HG03558 (cell line): Measurements from ENCODE around the gene CEP128.

Source experiments
- ATAC-seq: cut with Tn5 transposase; IDR thresholded peaks from one replicate; pipeline ENCODE4 v1.9.1; 2021; ENCODE audit warnings: moderate number of reproducible peaks; ENCODE audit not compliant: unreplicated experiment; ENCODE audit errors: extremely low read depth

CEP128 gene

DNA sequence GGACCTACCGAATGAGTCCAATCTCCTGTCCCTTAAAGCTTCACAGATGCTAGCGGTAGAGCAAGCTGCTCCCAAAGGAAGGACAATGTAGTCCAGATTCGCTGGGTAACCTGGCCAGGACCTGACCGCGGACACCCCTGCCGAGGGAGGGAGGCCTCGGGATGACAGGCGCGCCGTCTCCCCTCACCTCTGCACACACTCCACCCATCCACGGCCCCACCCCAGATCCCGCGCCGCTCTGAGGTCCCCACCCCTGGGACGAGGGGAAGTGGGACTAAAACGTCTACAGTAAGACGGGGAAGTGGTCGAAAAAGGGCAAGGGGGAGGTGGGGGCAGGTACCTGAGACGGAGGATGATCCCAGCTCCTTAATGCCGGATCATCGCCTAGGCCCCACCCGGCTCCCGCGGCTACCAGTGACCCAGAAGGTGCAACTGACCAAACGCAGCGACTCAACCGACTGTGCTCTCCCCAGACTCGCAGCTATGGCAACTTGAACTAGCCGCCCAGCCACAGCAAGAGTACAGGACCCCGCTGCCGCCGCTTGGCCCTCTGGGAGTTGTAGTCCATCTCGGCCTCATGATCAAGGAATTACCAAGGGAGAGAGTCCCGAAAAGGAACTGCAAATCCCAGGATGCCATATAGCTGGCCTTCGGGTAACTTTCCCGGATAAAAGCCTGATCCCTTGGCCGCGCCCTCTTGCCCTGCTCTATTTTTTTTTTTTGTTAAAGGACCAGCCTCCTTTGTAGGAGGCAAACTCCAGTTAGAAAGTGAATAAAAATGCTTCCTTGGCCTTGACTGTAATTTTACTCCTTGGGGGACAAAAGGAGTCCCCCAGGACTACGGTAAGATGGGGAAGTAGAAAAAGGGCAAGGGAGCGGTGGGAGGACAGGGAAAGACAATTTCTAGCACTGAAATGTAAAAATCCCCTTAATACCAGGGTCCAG, at the start of gene CEP128:
Gene CEP128, minus strand, starts transcription at position 498 of the 945 bp plus-strand sequence.
- ATAC-seq: peak; percentile 95

DNA sequence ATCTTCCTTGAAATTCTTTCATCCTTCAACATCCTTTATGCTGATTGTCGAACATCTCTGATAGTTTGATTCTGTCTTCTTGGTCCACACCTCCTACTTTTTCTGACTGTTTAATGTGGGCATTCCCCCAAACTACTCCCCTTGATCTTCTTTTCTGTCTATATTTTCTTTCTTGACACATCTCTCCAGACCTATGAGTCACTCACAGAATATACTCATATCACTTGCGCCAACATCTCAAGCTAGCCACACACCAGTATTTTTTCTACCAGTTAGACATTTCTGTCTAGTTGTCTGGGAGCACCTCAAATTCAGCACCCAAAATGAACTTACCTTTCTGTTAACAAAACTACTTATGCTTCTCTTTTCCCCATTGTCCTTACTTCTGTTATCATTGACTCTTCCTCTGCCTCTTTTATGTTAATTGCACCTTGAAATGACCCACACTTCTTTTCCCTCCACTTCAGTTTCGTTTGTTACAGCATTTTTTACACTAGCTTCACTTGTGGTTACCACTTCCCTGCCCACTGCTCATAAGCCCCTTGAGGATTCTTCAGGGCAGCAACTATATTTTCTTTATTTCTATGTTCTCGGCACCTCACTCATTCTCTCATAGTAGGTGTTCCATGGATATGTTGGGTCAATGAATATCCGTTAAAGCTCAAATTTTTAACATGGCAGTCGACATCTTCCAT, 47.3 kb upstream of the CEP128 start:
- peak; percentile 39 for ATAC-seq

DNA sequence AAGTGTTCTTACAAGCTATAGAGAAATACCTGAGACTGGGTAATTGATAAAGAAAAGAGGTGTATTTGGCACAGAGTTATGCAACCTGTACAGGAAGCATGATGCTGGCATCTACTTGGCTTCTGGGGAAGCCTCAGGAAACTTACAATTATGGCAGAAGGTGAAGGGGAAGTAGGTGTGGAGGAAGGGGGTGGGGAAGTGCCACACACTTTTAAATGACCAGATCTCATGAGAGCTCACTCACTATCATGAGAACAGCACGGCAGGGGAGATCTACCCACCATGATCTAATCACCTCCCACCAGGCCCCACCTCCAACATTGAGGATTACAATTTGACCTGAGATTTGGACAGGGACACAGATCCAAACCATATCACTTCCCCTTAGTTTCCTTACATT, 46.7 kb upstream of the CEP128 start:
- no peak for ATAC-seq

DNA sequence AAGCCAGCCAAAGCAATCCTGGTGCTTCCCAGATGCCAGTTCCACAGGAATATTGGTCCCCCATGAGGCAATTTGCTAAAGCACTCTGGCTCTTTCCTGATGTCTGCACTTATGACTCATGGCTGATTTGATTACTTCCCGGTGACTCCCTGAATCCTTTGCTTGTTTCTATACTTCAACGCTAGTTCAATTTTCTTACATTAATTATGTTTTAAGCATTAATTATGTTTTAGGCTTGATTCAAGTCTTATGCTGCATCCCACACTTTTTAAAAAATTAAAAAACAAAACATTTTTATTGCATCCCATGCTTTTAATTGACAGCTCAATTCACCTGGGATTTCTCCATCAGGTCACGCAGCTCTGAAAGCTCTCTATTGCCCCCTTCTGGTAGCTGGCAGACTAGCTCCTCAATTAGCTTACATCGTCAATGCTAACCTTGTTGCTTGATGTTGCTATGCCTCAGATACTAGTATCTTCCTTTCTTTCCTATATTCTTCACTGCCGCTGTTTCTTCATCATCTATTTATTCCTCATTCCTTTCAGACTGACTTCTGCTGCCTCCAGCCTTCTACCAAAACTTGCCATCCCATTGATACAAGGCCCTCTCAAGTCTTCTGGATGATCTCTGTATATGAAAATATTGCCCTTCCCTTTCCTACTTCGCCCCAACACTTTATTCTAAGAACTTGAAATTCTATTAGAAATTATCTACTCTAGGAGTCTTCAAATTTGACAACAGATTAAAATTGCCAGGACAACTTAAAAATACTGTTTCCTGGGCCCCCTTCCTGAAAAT, 45.9 kb upstream of the CEP128 start:
- no peak for ATAC-seq

DNA sequence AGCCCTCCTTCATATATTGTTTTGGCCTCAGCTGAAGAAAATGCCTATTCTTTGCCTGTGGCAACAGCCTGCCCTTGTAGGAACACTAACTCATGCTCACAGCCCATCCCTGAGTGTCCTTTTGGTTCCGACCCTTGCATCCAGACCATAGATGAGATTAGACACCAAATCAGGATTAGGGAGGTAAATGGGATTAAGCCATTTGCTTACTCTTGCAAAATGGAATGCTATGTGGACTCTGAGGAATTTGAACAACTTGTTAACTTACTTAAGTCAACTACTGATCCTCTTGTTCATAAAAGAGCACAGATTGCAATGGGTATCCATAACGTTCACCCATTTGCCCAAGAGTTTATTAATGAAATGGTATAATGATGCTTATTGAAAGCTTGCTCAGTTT, 41.2 kb upstream of the CEP128 start:
- no peak for ATAC-seq

DNA sequence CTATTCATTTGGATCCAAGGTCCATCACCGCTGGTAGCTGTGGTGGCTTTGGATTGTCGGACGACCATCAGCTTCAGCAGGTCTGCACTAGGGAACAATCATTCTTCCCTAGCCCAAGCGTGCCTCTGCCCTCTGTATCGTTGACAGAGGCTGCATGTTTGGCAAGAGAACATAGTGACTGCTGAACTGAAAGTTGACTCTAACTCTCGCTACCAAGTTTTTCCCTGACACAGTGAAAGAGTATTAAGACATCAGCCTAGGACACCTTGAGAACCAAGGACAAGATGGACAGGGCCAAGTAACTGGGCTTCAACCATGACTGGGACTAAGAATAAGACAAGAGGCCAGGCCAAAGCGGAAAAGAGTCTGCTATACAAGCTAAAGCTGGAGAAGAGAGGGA, 40.1 kb upstream of the CEP128 start:
- ATAC-seq: no peak

DNA sequence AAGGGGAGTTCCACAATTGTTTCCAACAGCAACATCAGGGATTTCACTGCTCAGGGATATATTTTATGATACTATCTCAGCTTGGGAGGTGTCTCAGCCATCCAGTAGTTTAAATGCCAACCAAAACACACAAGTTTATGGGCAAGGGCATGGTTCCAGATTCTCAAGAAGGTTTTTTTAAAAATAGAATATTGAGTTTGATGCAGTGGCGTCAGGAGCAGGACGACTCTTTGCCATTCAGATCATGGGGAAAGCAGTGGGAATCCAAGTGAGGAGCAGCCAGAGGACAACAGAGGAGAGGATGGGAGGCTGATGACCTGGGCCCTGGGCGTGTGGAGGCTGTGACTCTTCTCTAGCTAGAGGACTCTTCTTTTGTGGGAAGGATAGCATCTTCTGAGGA, 39.6 kb upstream of the CEP128 start:
- no peak for ATAC-seq

DNA sequence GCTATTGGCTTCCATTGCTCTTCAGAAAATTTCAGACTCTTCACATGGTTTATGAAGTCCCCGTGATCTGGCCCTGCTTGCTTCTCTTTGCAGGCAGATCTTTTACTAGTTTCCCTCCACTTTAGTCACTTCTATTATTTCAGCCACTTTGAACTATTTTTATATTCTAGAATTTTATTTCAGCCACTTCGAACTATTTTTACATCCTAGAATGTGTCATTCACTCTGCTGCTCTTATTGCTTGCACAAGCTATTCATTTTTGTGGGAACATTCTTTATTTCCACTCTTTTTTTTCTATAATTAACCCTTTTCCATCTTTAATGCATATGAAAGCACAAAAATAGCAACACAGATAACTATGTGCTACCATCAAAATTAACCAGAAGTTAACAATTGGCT, 38.4 kb upstream of the CEP128 start:
- no peak for ATAC-seq

DNA sequence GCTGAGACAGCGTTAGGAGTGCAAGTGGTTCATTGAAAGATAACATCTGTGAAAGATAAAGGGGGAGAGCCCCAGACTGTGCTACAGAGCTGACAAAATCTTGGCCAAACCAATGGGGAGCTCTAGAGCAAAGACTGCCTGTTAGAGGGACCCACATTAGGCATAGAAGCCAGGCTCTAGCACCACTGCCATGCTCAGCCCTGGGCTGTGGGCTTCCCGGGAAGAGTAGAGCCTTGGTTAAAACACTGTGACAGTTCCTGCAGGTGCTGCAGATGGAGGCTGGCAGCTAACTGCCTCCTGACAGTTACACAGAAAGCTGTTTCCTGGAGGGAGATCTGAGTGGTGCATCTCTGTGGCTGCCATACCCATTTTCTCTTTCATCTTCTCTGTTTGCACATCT, 36.9 kb upstream of the CEP128 start:
- no peak for ATAC-seq

DNA sequence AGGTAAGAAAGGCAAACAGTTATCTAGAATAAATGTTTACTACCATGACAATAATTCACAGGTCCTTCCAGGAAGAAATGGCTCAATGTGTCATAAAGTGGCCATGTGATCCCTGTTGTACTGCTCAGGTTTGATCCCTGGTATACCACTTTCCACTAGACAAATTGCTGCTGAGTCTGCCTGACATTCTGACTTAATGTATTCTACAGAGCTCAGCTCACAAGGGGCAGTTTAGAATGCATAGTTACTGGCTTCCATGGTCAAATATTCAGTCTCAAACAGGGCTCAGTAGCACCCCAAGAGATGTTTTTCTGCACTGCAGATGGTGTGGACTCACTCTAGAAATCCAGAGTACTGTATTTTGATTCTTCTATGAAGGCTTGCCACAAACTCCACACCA, 35.7 kb upstream of the CEP128 start:
- no peak for ATAC-seq

DNA sequence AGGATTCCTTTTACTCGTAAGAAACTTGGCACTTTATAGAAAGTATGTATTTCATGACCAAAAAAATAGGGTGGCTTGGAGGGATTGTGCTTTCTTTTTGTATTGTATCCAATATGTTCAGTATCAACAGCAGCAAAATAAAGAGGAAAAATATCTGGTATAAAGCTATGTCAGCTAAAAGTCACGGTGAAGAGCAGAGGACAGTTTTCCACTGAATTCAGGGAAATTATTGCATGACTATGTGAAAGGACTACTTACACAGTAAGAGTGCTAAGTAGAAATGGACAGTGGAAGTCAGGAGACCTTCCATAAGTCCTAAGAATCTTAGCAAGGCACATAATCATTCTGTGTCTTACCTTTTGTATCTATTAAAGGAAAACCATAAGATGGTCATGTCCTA, 33.1 kb upstream of the CEP128 start:
- no peak for ATAC-seq

DNA sequence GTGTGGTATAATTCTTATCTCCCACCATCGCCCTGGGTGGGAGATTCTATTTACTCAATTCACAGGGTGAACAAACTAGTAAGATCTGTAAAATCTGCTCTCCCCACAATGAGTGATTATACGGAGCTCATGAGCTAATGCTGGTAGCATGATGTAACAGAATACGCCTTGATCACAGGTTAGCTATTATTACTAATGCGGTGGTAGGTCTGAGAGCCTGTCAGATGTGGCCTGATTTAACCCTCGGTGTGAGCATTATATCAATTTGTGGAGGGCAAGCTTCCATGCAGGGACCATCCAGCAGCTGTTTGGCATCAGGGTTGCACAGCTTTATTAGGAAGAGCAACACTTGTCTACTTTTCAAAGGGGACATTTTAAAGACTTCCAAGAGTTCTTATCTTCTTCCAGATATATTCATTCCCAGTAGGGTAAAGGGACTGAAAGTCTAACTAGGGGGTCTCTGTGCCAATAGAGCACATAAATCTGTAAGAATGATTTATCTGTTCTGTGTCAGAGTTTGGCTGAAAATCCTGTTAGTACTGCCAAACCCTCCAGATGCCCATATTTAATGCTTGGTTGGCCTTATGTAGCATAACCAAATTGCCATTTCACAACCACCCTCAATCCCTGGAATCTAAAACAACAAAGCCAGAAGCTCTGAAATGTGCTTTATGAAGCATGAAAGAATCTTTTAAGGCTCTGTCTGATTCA, 32.5 kb upstream of the CEP128 start:
- no peak for ATAC-seq

DNA sequence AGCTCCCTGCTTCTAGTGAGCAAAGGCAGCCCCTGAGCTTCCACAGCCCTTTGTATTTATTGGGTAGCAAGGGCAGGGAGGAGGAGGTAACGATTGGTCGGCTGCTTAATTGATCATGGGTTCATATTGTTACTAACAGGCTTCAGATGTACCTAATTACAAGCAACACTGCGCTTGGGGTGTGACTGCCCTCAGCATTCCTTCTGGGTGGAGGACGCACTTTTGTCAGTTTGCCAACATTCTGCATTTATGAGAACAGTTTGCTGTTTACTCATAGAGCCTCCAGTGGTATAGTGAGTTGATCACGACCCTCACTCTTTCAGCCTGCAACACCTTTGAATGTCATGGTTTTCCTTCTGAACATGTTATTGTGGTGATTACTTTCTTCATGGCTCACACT, 23.5 kb upstream of the CEP128 start:
- no peak for ATAC-seq

DNA sequence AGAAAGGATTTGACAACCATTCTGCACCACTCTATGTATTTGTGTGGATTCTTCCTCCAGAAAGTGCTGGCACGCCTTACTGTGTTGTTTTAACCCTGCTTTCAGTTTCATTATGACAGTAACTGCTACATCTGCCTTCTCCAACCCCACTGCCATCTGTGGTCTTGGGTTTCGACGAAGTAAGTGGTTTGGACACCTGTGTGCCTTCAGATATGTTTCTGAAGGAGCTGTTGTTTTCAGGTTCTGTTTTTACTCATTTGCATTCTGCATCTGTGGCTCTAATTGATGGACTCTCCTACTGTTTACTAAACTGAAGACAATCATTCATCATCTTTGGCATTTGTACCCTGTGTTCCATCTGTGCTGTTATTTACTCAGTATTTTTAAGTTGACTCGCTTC, 18.0 kb upstream of the CEP128 start:
- ATAC-seq: peak; percentile 99

DNA sequence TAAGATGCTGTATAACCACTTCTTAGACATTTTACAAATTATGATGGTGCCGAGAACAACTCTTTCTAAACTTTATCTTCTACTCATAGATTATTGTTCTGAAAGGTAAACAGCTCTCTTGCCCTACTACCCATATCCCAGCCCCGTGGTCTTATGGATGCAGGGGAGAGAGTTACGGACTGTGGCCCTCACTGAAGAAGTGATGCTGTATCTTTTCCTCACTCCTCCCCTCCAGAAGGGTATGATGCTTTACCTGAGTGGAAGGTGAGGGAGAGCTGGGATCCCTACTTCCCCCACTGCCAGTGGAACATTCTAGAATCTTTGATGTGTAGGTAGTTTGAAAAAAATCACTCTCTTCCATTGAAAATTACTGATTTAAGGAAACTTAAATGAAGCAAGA, 17.4 kb upstream of the CEP128 start:
- no peak for ATAC-seq

DNA sequence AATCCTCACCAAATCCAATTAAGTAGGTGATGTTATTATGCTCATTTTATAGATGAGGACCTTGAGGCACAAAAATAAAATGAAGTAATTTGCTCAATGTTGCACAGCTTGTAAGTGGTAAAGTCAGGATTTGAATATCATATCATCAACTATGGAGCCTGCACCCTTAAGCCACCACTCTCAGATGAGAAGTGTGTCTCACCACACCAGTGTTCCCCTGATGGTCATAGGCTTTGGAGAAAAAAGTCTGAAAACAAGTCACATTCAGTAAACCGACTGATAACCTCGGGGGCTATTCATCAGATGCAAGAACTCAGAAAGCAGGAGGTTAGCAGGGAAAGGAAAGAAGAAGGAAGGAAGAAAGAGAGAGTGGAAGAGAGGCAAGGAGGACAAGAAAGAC, 16.7 kb upstream of the CEP128 start:
- no peak for ATAC-seq

DNA sequence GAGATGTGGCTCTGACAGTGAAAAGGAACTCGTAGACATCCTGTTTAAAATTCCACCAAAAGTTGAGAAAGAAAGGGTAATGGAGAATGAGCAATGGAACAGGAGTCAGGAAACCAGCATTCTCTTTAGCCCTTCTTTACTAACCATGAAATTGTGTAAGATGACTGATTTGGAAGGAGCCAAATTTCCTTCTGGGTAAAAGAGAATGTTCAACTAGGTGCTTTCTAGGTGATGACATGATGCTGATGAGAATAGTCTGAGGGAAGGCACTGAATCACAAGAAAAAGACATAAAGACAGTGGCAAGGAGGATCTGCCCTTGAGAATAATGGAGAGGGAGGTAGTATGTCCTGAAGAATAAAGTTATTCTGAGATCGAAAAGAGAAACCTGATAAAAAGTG, 16.1 kb upstream of the CEP128 start:
- ATAC-seq: no peak

DNA sequence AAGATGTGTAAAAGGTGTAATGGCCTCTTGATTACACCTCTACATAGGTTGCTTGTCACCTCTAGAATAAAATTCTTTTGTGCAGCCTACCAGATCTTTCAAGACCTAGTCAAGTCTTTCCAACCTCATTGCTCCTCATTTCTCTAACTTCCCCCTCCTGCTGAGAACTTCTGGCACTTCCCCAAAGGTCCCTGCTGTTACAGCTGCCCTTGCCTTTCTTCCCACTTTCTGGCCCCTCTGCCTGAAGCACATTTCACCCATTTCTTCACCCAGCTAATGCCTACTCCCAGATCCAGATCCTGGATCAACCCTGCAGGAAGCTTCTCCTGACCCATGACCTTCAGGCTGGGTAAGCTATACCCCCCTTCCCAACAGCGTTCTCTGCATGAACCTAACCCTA, 15.4 kb upstream of the CEP128 start:
- no peak for ATAC-seq

DNA sequence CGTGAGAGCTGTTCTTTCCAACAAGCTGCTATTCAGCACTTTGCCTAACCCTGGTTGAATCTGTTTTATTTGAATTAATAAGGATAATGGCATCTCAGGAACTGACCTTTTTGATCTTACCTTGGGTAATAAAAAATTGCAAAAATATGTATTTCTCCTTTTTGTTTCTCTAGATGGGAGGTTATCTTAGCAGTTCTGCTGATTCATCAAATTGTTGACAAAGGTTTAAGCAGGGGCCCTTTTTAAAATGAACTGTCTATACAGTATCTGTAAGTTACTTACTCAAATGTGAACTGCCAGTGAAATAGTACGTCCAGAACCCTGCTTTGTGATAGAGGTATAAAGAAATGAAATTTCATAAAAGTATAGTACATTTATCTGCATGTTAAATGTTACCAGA, 14.6 kb upstream of the CEP128 start:
- no peak for ATAC-seq

DNA sequence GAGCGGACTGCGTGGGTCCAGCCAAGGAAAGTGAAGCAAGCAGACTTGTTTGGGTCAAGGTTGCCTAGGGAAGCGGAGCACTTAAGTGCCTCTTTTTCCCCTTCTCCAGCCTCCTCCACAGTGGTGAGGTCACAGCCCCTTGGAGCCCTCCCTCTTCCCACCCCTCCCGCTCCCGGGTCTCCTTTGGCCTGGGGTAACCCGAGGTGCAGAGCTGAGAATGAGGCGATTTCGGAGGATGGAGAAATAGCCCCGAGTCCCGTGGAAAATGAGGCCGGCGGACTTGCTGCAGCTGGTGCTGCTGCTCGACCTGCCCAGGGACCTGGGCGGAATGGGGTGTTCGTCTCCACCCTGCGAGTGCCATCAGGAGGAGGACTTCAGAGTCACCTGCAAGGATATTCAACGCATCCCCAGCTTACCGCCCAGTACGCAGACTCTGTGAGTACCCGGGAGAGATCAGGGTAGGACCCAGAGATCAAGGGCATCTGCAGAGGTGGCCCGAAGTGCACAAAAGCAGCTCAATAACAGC, 13.9 kb upstream of the CEP128 start, which contains the start of gene TSHR:
Gene TSHR, plus strand, starts transcription at position 206 of the 526 bp plus-strand sequence. Its CDS starts 60 bp downstream, at position 266.
- ATAC-seq: no peak
